NCI-H2196 treated with DMSO at 0.1 percent for 48 hours (cell line): ENCODE measurements around the gene MORN4.

Experiments
- DNase-seq: peaks from one replicate; lab custom pipeline; 2025; ENCODE audit not compliant: unreplicated experiment; lab: John Stamatoyannopoulos, UW

Gene MORN4

GRCh38 chr10:97575127-97575668 is 58.1 kb downstream of the MORN4 start:
- DNase-seq, result no peak

- peak; percentile 68 for DNase-seq
These were observed 58.8 kb downstream of the MORN4 start for GRCh38 chr10:97574374-97575126.

GRCh38 chr10:97573672-97574071 is 59.6 kb downstream of the MORN4 start:
- DNase-seq, result no peak

- no peak for DNase-seq
These were observed 60.3 kb downstream of the MORN4 start for GRCh38 chr10:97573021-97573420.

GRCh38 chr10:97572214-97572989 is 60.9 kb downstream of the MORN4 start, which contains the start of gene ANKRD2:
TSS of gene ANKRD2 (plus strand) at chr10:97572779. CDS start at chr10:97572789, 10 bp downstream.
- DNase-seq, result peak; percentile 5

- DNase-seq, result no peak
These were observed 61.7 kb downstream of the MORN4 start for GRCh38 chr10:97571622-97572021.

GRCh38 chr10:97570789-97571471 is 62.4 kb downstream of the MORN4 start:
- DNase-seq, result no peak

- DNase-seq, result no peak
These were observed 63.0 kb downstream of the MORN4 start for GRCh38 chr10:97570146-97570788.

- no peak for DNase-seq
These were observed 65.4 kb downstream of the MORN4 start for GRCh38 chr10:97567891-97568290.

GRCh38 chr10:97566336-97566996 is 66.8 kb downstream of the MORN4 start:
- DNase-seq, result no peak

GRCh38 chr10:97564776-97565175 is 68.5 kb downstream of the MORN4 start:
- no peak for DNase-seq
